OCI-M1 (cell line): ENCODE results near the gene PGBD4.
A peak's percentile ranks its signal among the peaks of the same experiment; 100 is the strongest.
"Not testable (repeated sequence)": the region's sequence is repeated elsewhere in the genome, so short reads cannot be mapped to it uniquely, and the experiment has no call there.

Experiments used
- DNase-seq: peaks from one replicate; lab custom pipeline; 2025; lab: John Stamatoyannopoulos, UW

The PGBD4 gene

GRCh38 chr15:34114215-34114614 lies 12.3 kb downstream of the PGBD4 start:
- no peak for DNase-seq

DNA sequence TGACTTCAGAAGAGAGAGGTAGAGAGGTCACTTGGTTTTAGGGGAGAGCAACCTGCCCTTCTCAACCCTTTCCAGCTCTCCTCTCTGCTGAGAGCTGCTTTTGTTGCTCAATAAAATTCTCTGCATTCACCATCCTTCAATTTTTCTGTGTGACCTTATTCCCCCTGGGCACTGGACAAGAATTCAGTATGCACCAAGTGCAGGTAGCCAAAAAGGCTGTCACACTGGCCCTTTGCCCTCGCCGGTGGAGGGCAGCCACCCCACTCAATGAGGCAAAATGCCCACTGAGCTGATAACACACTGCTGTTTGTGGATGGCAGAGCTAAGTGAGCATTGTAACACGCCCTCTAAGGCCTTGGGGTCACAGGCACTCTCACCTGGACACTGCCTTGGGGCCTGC lies 12.9 kb downstream of the PGBD4 start:
- DNase-seq, result no peak

DNA sequence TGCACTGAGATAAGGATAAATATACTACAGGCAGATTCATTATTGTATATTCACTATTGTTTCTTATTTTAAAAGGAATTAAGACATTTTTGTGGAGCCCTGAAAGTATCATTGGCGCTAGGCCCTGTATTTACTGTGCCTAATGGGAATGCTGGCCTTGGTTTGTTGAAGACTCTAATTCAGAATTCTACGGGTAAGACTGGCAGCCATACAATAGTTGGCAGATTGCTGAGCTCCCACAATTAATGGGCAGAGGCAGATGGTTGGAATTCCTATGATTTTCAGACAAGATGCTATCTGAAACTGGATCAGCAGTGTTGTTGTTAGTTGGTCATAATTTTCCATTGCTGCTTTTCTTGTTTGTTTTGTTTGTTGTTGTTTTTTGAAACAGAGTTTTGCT lies 14.7 kb downstream of the PGBD4 start:
- DNase-seq, result no peak

GRCh38 chr15:34119291-34119690 lies 17.4 kb downstream of the PGBD4 start:
- no peak for DNase-seq

GRCh38 chr15:34120420-34120819 lies 18.5 kb downstream of the PGBD4 start:
- not testable (repeated sequence) for DNase-seq

DNA sequence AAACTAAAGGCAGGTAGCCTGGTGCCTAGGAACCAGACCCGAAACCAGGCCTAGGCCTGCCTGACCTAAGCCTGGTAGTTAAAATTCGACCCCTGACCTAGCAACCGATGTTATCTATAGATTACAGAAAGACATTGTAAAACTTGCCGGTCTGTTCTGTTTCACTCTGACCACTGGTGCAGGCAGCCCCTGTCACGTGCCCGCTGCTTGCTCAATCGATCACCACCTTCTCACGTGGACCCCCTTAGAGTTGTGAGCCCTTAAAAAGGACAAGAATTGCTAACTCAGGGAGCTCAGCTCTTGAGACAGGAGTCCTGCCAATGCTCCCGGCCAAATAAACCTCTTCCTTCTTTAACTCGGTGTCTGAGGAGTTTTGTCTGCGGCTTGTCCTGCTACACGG lies 19.9 kb downstream of the PGBD4 start:
- not testable (repeated sequence) for DNase-seq

DNA sequence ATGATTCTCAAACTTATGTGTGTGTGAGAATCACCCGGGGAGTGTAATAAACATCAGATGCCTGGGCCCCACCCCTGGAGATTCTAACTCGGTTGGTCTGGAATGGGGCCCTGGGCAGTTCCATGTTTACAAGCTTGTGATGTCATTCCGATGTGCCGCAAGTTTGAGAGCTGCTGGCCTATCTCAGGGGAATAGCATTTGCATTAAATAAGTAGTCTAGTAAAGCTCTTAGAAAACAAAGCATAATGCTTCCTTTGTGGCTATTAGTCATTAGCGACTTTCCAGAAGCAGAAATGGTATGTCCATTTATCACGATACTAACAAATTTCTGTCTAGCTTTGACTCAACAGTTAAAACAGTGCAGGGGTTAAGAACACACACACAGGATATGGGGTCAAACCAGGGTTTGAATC lies 20.9 kb downstream of the PGBD4 start:
- DNase-seq, result no peak

DNA sequence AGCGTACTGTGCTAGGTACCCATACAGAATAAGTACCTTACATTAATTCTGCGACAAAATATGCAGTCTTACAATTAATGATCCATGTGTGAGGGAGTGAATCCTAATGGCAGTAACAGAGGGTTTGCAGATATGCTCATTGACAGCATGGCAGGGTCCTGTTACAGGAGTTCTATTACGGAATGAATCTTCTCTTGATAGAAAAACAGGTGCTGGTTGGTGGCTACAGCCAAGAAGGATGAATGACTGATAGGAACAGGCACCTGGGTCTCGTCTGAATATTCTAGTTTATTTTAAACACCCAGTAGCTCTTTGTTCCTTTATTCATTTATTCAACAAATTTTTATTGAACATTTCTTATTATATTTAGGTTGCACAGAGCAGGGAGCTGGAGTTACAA lies 22.8 kb downstream of the PGBD4 start:
- no peak for DNase-seq

DNA sequence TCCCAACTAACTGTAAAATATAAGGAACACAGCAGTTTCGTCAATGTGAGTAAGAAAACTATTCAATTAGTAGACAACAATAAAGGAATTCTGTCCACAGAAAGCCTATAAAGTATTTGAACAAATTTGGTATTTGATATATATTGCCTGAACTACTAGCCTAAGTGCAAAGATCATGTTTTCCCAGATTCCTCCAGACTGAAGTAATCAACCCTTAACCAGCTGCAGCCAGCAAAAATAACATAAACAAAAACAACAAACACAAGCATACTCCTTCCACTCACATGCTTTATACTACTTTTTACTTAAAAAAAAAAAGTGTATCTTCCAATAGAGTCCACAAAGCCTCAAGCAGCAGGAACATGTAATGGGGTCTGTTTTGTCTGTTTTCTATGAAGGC lies 24.1 kb downstream of the PGBD4 start:
- no peak for DNase-seq

DNA sequence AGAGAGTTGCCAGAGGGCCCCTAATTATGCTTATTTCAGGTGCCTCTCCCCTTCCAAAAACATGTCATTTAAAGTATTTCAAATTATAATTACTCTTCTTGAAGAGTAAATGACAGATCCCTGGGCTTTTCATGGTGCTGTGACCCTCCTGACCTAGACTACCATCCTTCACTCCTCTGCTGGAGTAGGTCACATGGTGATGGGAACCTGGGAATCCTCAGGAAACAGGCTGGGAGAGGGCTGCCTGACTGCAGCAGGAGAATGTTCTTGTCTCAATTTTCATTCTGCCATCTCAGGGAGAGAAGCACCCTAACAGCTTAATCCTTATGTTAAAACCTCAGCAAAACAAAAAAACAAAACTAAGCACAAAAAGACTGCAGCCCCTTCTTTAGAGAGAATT lies 24.6 kb downstream of the PGBD4 start:
- no peak for DNase-seq

- DNase-seq, result no peak
Measured at GRCh38 chr15:34128898-34129297, 27.0 kb downstream of the PGBD4 start.

DNA sequence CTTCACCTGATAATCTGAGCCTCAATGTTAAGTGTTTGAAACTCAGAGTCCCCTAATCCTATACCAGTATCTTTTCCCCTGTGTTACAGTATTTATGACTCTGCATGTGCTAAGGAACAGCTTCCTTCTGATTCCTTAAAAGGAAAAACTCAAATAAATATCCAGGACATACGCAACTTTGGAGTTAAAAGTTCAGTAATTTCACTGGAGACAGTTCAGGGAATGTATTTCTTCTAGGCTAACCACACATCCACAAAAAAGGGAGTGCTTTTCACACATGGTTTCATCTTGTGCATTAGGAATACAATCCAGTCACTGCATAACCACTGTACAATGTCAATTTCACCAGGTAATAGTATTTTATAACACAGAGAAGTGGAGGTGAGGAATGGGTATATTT lies 31.0 kb downstream of the PGBD4 start:
- DNase-seq, result no peak

- no peak for DNase-seq
Measured at GRCh38 chr15:34133511-34133910, 31.6 kb downstream of the PGBD4 start.

DNA sequence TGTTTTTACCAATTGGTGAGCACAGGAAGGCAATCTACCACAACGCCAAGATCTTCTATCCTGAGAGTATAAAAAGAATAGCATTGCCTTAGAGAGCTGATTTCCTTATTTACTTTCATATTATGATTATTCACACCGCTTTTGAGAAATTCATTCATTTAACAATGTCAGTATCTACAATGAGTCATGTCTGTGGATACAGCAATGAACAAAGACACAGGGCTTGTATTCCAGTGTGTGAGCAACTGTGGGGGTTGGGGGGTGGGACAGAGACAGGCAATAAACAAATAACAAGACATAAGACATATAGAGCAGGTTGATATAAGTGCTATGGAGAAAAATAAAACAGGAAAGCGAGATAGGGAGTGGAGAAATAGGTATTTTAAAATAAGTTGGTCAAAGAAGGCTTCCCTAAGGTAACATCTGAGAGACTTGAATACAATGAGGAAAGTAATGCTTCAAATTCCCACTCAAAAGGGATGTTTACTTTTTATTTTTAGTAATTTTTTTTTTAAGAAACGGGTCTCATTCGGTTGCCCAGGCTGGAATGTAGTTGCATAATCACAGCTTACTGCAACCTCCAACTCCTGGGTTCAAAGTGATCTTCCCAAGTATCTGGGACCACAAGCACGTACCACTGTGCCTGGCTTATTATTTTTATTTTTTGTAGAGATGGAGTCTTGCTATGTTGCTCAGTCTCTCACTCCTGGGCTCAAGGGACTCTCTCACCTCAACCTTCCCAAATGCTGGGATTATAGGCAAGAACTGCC lies 45.7 kb downstream of the PGBD4 start:
- no peak for DNase-seq

DNA sequence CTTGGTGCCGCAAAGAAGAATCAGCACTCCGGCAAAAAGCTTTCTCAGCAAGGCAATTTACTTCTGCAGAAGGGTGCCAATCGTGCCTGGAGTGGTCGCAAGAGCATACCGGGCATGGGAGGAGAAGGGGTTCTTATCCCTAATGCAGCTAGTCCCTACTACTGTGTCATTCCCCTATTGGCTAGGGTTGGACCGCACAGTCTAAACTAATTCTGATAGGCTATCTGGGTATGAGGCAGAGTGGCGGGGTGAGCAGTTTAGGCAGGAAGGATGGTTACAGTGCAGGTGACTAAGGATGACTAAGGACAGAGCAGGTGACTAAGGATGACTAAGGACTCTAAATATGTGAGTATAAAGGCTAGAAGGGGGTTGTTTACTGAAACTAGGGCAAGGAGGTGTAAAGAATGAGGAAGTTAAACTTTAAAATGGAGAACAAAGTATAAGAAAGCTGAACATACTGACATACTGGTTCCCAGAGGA lies 52.9 kb downstream of the PGBD4 start:
- peak; percentile 45 for DNase-seq

- no peak for DNase-seq
Measured at GRCh38 chr15:34155859-34156258, 54.0 kb downstream of the PGBD4 start.
